HCEC 1CT (cell line): ENCODE data around the gene FOXD2.
"Not testable (repeated sequence)": the region's sequence is repeated elsewhere in the genome, so short reads cannot be mapped to it uniquely, and the experiment has no call there.

Experiments used
- DNase-seq: peaks from one replicate; pipeline ENCODE4 v3.0.0-alpha.2; 2017

The FOXD2 gene

GRCh38 chr1:47440599-47441081 is 2.8 kb downstream of the FOXD2 start:
- DNase-seq = no peak

- DNase-seq = no peak
These were observed 3.7 kb downstream of the FOXD2 start for GRCh38 chr1:47441450-47442106.

- DNase-seq = no peak
These were observed 4.4 kb downstream of the FOXD2 start for GRCh38 chr1:47442202-47442601.

GRCh38 chr1:47442842-47443529 is 5.1 kb downstream of the FOXD2 start:
- no peak for DNase-seq

GRCh38 chr1:47443530-47444296 is 5.9 kb downstream of the FOXD2 start:
- DNase-seq = no peak

GRCh38 chr1:47444297-47444561 is 6.4 kb downstream of the FOXD2 start:
- DNase-seq = no peak

GRCh38 chr1:47444562-47445465 is 7.0 kb downstream of the FOXD2 start:
- DNase-seq = no peak

- no peak for DNase-seq
These were observed 8.1 kb downstream of the FOXD2 start for GRCh38 chr1:47445823-47446550.

GRCh38 chr1:47448462-47449222 is 10.8 kb downstream of the FOXD2 start:
- no peak for DNase-seq

GRCh38 chr1:47449822-47450552 is 12.1 kb downstream of the FOXD2 start:
- DNase-seq = no peak

- DNase-seq = no peak
These were observed 12.8 kb downstream of the FOXD2 start for GRCh38 chr1:47450606-47451005.

- DNase-seq = no peak
These were observed 14.6 kb downstream of the FOXD2 start for GRCh38 chr1:47452426-47452825.

- DNase-seq = not testable (repeated sequence)
These were observed 16.1 kb downstream of the FOXD2 start for GRCh38 chr1:47453910-47454309.

- no peak for DNase-seq
These were observed 18.4 kb downstream of the FOXD2 start for GRCh38 chr1:47456250-47456649.

GRCh38 chr1:47457547-47457946 is 19.7 kb downstream of the FOXD2 start:
- not testable (repeated sequence) for DNase-seq

GRCh38 chr1:47459253-47459788 is 21.5 kb downstream of the FOXD2 start:
- DNase-seq = no peak

GRCh38 chr1:47460040-47460439 is 22.2 kb downstream of the FOXD2 start:
- DNase-seq = no peak

GRCh38 chr1:47460456-47460855 is 22.6 kb downstream of the FOXD2 start:
- no peak for DNase-seq

- no peak for DNase-seq
These were observed 27.8 kb downstream of the FOXD2 start for GRCh38 chr1:47465605-47466004.

- no peak for DNase-seq
These were observed 31.0 kb downstream of the FOXD2 start for GRCh38 chr1:47468709-47469389.
